Mesothelial cell of epicardium (in vitro differentiated cells): ENCODE data around the gene KDM8. TPM values are rescaled to one million over a fixed set of nuclear protein-coding genes. Genes with fewer than 3 reads are reported as not detected.
"Not testable (repeated sequence)": the region's sequence is repeated elsewhere in the genome, so short reads cannot be mapped to it uniquely, and the experiment has no call there.

ENCODE experiments used
- DNase-seq, 2 experiments: peaks; one replicate each; pipeline ENCODE4 v3.0.0; 2021; ENCODE audit warnings: low spot score in 2 of 2; ENCODE audit not compliant: unreplicated experiment in 2 of 2
- H3K27ac Mint-ChIP-seq: 2 replicates; pipeline ENCODE4 v1.8.0; 2021; ENCODE audit warnings: mixed read lengths
- H3K27me3 Mint-ChIP-seq: 2 replicates; pipeline ENCODE4 v1.8.0; 2021; ENCODE audit warnings: low read depth, mixed read lengths
- H3K36me3 Mint-ChIP-seq: 2 replicates; pipeline ENCODE4 v1.8.0; 2021; ENCODE audit warnings: mixed read lengths
- H3K4me1 Mint-ChIP-seq: 2 replicates; pipeline ENCODE4 v1.8.0; 2021; ENCODE audit warnings: mixed read lengths
- H3K4me3 Mint-ChIP-seq: 2 replicates; pipeline ENCODE4 v1.8.0; 2021; ENCODE audit warnings: mild to moderate bottlenecking, moderate library complexity, mixed read lengths
- H3K9me3 Mint-ChIP-seq: 2 replicates; pipeline ENCODE4 v1.8.0; 2021; ENCODE audit warnings: mixed read lengths
- CTCF ChIP-seq: fragments of 200-600 bp; sonication (generic); IDR thresholded peaks from one replicate; pipeline ENCODE4 v1.5.0; 2021; ENCODE audit warnings: antibody characterized with exemption; ENCODE audit not compliant: unreplicated experiment
- total RNA-seq: library from RNA; stranded (reverse); gene quantifications from 3 replicates; pipeline ENCODE4 v1.2.1, GENCODE V29; 2021

The KDM8 gene
- total RNA-seq, 1 donor from 2014 or later, result 11.8 TPM

- Mint-ChIP-seq H3K36me3 (no peaks in the 10 kb centered on the region), H3K4me1 (peaks cover 6% of the 10 kb centered on the region), H3K9me3 (no peaks in the 10 kb centered on the region), H3K27ac (no peak overlapping the region), H3K27me3 (no peaks in the 10 kb centered on the region), H3K4me3 (no peak overlapping the region)
- no peak for TF ChIP-seq CTCF
- DNase-seq, result no peak
Observed at GRCh38 chr16:27205423-27206065, 2.2 kb downstream of the KDM8 start.

GRCh38 chr16:27207121-27207520, 3.8 kb downstream of the KDM8 start:
- not testable (repeated sequence) for H3K27me3 Mint-ChIP-seq, H3K27ac Mint-ChIP-seq

GRCh38 chr16:27208081-27208680, 4.9 kb downstream of the KDM8 start:
- H3K4me1 Mint-ChIP-seq, result peaks cover 6% of the 10 kb centered on the region
- H3K27ac Mint-ChIP-seq, result no peak overlapping the region
- no peaks in the 10 kb centered on the region for H3K27me3 Mint-ChIP-seq
- TF ChIP-seq CTCF, result no peak
- no peak overlapping the region for H3K4me3 Mint-ChIP-seq
- no peaks in the 10 kb centered on the region for H3K9me3 Mint-ChIP-seq
- DNase-seq, result no peak
- no peaks in the 10 kb centered on the region for H3K36me3 Mint-ChIP-seq

More at GRCh38 chr16:27207121-27207520, 3.8 kb downstream of the KDM8 start:
- H3K9me3 Mint-ChIP-seq, H3K4me3 Mint-ChIP-seq, DNase-seq, H3K4me1 Mint-ChIP-seq, H3K36me3 Mint-ChIP-seq: not testable (repeated sequence)

GRCh38 chr16:27208796-27209195, 5.5 kb downstream of the KDM8 start:
- Mint-ChIP-seq H3K36me3 (no peaks in the 10 kb centered on the region), H3K4me3 (no peak overlapping the region), H3K9me3 (no peaks in the 10 kb centered on the region), H3K4me1 (peaks cover 6% of the 10 kb centered on the region), H3K27me3 (no peaks in the 10 kb centered on the region), H3K27ac (no peak overlapping the region)
- no peak for TF ChIP-seq CTCF
- no peak for DNase-seq

GRCh38 chr16:27209591-27209990, 6.3 kb downstream of the KDM8 start:
- Mint-ChIP-seq H3K27ac (no peak overlapping the region), H3K4me1 (no peaks in the 10 kb centered on the region), H3K36me3 (no peaks in the 10 kb centered on the region), H3K4me3 (no peak overlapping the region), H3K27me3 (no peaks in the 10 kb centered on the region), H3K9me3 (no peaks in the 10 kb centered on the region)
- TF ChIP-seq CTCF, result no peak
- no peak for DNase-seq

GRCh38 chr16:27210174-27210573, 6.8 kb downstream of the KDM8 start:
- no peak overlapping the region for H3K27ac Mint-ChIP-seq

More at GRCh38 chr16:27210174-27210573, 6.8 kb downstream of the KDM8 start:
- no peak for TF ChIP-seq CTCF
- no peak for DNase-seq
- Mint-ChIP-seq H3K4me1 (no peaks in the 10 kb centered on the region), H3K27me3 (no peaks in the 10 kb centered on the region), H3K4me3 (no peak overlapping the region), H3K36me3 (peaks cover 4% of the 10 kb centered on the region), H3K9me3 (no peaks in the 10 kb centered on the region)
